Left ventricle myocardium superior (tissue), 1 donor: ENCODE data around the gene GAPDHS. TPM values are rescaled to one million over a fixed set of nuclear protein-coding genes. Genes with fewer than 3 reads are reported as not detected.

Source experiments
- ATAC-seq: fragments of 200-7000 bp; cut with Tn5 transposase; one replicate; pipeline ENCODE4 v1.9.1; 2020; ENCODE audit warnings: mild to moderate bottlenecking, moderate library complexity
- DNase-seq: peaks from one replicate; pipeline ENCODE4 v3.0.0-alpha.2; 2020
- intact Hi-C: fragments of 100-400 bp; cut with micrococcal nuclease; formaldehyde crosslinking; loops from one replicate; pipeline ENCODE4 v1.11.0; 2022
- total RNA-seq: library from RNA; stranded (reverse); fragmentation: NEBNext Ultra II Directional; extraction: Animal tissue kit (Norgen Biotek cat#: 25700); gene quantifications from one replicate; pipeline ENCODE4 v1.2.1, GENCODE V29; 2021
- donor health status: DM: no; HTN: yes; CAD: no; lungs with severe emphysema.

Gene GAPDHS
- total RNA-seq, 1 donor from 2014 or later, result not detected

- no peak for DNase-seq
- intact Hi-C loops, result no loop called here
- no peak for ATAC-seq
These were observed 32.0 kb downstream of the GAPDHS start for GRCh38 chr19:35565016-35565856.

GRCh38 chr19:35566738-35567137, 33.5 kb downstream of the GAPDHS start:
- no peak for ATAC-seq

DNA sequence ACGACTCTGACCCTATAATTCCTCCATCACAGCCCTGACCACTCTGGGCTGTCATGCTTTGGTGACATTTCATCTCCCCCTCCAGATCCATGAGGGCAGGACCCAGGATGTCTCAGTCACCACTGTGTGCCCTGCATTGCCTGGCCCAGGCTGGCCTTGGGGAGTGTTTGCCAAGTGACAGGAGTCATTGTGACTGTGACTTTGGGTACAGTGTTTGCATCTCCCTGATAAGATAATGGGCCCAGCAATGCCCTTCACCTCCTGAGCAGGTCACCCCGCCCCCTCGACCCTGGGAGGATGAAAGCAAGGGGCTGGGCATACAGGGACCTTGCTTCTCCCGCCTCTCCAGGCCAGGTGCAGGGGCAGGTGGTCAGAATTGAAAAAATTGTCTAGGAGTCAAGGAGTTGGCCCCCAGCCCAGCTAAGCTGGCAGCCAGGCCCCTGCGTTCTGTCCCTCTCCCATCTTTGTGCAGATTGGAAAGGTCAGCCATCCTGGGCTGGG, 36.1 kb downstream of the GAPDHS start:
- ATAC-seq (no peak), DNase-seq (no peak)
- intact Hi-C loops, result no loop called here

More at GRCh38 chr19:35566738-35567137, 33.5 kb downstream of the GAPDHS start:
- intact Hi-C loops, result no loop called here
- DNase-seq, result no peak

GRCh38 chr19:35571406-35571965, 38.2 kb downstream of the GAPDHS start:
- ATAC-seq (no peak), DNase-seq (no peak)
- intact Hi-C loops, result no loop called here

GRCh38 chr19:35577918-35578317, 44.7 kb downstream of the GAPDHS start:
- ATAC-seq (no peak), DNase-seq (no peak)
- intact Hi-C loops, result no loop called here

- DNase-seq (no peak), ATAC-seq (no peak)
- intact Hi-C loops, result no loop called here
These were observed 45.5 kb downstream of the GAPDHS start for GRCh38 chr19:35578707-35579106.

DNA sequence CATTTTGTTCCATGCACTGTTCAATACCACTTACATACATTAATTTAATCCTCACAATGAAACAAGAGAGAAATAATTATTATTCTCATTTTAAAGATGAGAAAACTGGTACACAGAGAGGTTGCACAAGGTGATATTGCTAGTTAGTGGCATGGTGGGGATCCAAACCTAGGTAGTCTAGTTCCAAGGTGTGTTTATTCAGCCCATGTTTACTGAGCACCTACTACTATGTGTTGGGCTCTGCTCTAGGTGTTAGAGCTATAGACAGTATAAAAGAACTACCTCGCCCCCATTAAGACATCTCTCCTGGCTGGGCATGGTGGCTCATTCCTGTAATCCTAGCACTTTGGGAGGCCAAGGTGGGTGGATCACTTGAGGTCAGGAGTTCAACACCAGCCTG, 49.5 kb downstream of the GAPDHS start:
- intact Hi-C loops, result no loop called here
- ATAC-seq (no peak), DNase-seq (no peak)

DNA sequence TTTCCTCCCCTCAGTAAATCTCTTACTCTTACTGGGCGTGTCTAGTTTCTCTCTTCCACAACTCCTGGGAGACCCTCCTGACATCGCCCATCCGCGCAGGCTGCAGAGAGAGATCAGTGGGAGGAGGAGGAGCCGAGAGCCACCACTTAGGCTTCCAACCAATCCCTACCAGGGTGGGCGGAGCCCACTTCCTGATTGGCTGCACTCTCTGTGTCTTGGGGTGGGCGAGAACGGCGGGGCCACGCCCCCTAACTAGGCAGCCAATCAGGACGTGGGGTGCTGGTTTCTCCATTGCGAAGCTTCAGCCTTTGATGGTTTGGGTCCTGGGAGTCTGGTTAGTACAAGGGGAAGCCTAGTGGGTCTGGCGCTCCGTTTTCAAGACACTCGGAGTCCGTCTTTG, 52.6 kb downstream of the GAPDHS start, which contains the start of gene PMIS2:
PMIS2 (plus strand) TSS at position 326 of the 400 bp plus-strand sequence. CDS start 87 bp downstream, outside the sequence.
- no peak for DNase-seq
- ATAC-seq, result no peak
- intact Hi-C loops, result no loop called here

- intact Hi-C loops, result no loop called here
- ATAC-seq (no peak), DNase-seq (no peak)
These were observed 54.1 kb downstream of the GAPDHS start for GRCh38 chr19:35587321-35587720.

DNA sequence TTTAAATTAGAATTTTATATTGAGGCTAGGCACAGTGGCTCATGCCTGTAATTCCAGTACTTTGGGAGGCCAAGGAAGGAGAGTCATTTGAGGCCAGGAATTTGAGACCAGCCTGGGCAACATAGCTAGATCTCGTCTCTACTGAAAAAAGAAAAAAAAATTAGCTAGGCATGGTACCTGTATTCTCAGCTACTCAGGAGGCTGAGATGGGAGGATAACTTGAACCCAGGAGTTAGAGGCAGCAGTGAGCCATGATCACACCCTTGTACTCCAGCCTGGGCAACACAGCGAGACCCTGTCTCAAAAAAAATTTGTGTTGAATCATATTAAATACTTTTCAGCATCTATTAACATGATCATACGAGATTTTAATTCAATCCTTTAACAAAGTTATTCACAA, 57.6 kb downstream of the GAPDHS start:
- DNase-seq, result no peak
- intact Hi-C loops, result no loop called here
- ATAC-seq, result no peak

DNA sequence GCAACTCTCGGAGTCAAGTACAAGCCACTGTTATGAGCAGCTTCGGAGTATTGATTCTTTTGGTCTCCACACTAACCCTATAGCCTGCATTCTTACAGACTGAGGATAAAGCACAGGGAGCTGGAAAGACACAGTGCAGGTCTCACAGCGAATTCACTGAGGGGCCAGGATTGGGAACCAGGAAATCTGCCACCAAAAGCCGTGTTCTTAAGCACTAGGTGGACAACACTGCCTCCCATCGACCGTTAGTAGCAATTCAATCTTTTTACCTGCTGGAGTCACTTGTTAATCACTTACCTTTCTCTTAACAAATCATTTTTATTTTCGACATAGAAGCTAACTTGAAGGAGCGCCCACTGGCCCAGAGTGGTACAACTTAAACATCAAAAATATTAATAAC, 59.0 kb downstream of the GAPDHS start:
- intact Hi-C loops, result no loop called here
- ATAC-seq (no peak), DNase-seq (no peak)

Other genes starting within 250 kb of the GAPDHS start
- gene MAG, start 241.3 kb upstream of the GAPDHS start, total RNA-seq, result not detected
- 0.52 TPM for gene CD22, start 204.3 kb upstream of the GAPDHS start, total RNA-seq
- not detected for gene FFAR1, start 185.6 kb upstream of the GAPDHS start, total RNA-seq
- gene FFAR3, start 175.0 kb upstream of the GAPDHS start, total RNA-seq, result not detected
- not detected for gene GPR42, start 162.4 kb upstream of the GAPDHS start, total RNA-seq
- gene FFAR2, start 85.2 kb upstream of the GAPDHS start, total RNA-seq, result 0.27 TPM
- not detected for gene KRTDAP, start 43.0 kb upstream of the GAPDHS start, total RNA-seq
- 16.1 TPM for gene DMKN, start 19.8 kb upstream of the GAPDHS start, total RNA-seq
- gene SBSN, start 5.1 kb upstream of the GAPDHS start, total RNA-seq, result not detected
- 84.4 TPM for gene TMEM147, start 12.2 kb downstream of the GAPDHS start, total RNA-seq
- not detected for gene ATP4A, start 30.2 kb downstream of the GAPDHS start, total RNA-seq
- not detected for gene PMIS2, start 52.7 kb downstream of the GAPDHS start, total RNA-seq
- 3.9 TPM for gene HAUS5, start 79.3 kb downstream of the GAPDHS start, total RNA-seq
- gene RBM42, start 95.6 kb downstream of the GAPDHS start, total RNA-seq, result 51.0 TPM
- 0.27 TPM for gene ETV2, start 108.3 kb downstream of the GAPDHS start, total RNA-seq
- gene COX6B1, start 114.9 kb downstream of the GAPDHS start, total RNA-seq, result 1,553 TPM
- not detected for gene UPK1A, start 133.1 kb downstream of the GAPDHS start, total RNA-seq
- not detected for gene ZBTB32, start 171.1 kb downstream of the GAPDHS start, total RNA-seq
- 15.8 TPM for gene KMT2B, start 184.5 kb downstream of the GAPDHS start, total RNA-seq
- 3.2 TPM for gene IGFLR1, start 209.0 kb downstream of the GAPDHS start, total RNA-seq
- 18.4 TPM for gene U2AF1L4, start 212.0 kb downstream of the GAPDHS start, total RNA-seq
- gene PSENEN, start 212.2 kb downstream of the GAPDHS start, total RNA-seq, result 41.3 TPM
- gene LIN37, start 215.1 kb downstream of the GAPDHS start, total RNA-seq, result 8.3 TPM
- gene HSPB6, start 223.6 kb downstream of the GAPDHS start, total RNA-seq, result 676 TPM
- 5.2 TPM for gene PROSER3, start 224.7 kb downstream of the GAPDHS start, total RNA-seq
- 4.2 TPM for gene ARHGAP33, start 242.1 kb downstream of the GAPDHS start, total RNA-seq